ENCODE data around the gene ZNF423.

Gene ZNF423

GRCh38 chr16:49850558-49851467 lies 5.1 kb downstream of the ZNF423 start:
- no peak for DNase-seq (ENCODE audit: low read depth)
- no peak overlapping the region for H3K4me3 ChIP-seq (ENCODE audit: low read depth, low read length)

- no peak for DNase-seq (ENCODE audit: low read depth)
- no peak overlapping the region for H3K4me3 ChIP-seq (ENCODE audit: low read depth, low read length)
Observed at GRCh38 chr16:49849754-49850108, 6.2 kb downstream of the ZNF423 start.

GRCh38 chr16:49849037-49849753 lies 6.7 kb downstream of the ZNF423 start:
- no peak for DNase-seq (ENCODE audit: low read depth)
- no peak overlapping the region for H3K4me3 ChIP-seq (ENCODE audit: low read depth, low read length)

- H3K4me3 ChIP-seq (ENCODE audit: low read depth, low read length), result no peak overlapping the region
- DNase-seq (ENCODE audit: low read depth), result no peak
Observed at GRCh38 chr16:49848530-49848929, 7.4 kb downstream of the ZNF423 start.

GRCh38 chr16:49846800-49847199 lies 9.1 kb downstream of the ZNF423 start:
- H3K4me3 ChIP-seq (ENCODE audit: low read depth, low read length), result no peak overlapping the region
- DNase-seq (ENCODE audit: low read depth), result no peak

GRCh38 chr16:49844359-49844758 lies 11.6 kb downstream of the ZNF423 start:
- no peak overlapping the region for H3K4me3 ChIP-seq (ENCODE audit: low read depth, low read length)
- no peak for DNase-seq (ENCODE audit: low read depth)

GRCh38 chr16:49843758-49844157 lies 12.2 kb downstream of the ZNF423 start:
- H3K4me3 ChIP-seq (ENCODE audit: low read depth, low read length), result no peak overlapping the region
- DNase-seq (ENCODE audit: low read depth), result no peak

GRCh38 chr16:49842972-49843371 lies 12.9 kb downstream of the ZNF423 start:
- H3K4me3 ChIP-seq (ENCODE audit: low read depth, low read length), result no peak overlapping the region

GRCh38 chr16:49839017-49839825 lies 16.7 kb downstream of the ZNF423 start:
- H3K4me3 ChIP-seq (ENCODE audit: low read depth, low read length), result no peak overlapping the region
- no peak for DNase-seq (ENCODE audit: low read depth)

More at GRCh38 chr16:49842972-49843371, 12.9 kb downstream of the ZNF423 start:
- no peak for DNase-seq (ENCODE audit: low read depth)

- H3K4me3 ChIP-seq (ENCODE audit: low read depth, low read length), result no peak overlapping the region
- DNase-seq (ENCODE audit: low read depth), result no peak
Observed at GRCh38 chr16:49838441-49839016, 17.4 kb downstream of the ZNF423 start.

- no peak overlapping the region for H3K4me3 ChIP-seq (ENCODE audit: low read depth, low read length)
- no peak for DNase-seq (ENCODE audit: low read depth)
Observed at GRCh38 chr16:49837688-49838410, 18.1 kb downstream of the ZNF423 start.

- DNase-seq (ENCODE audit: low read depth), result no peak
- no peak overlapping the region for H3K4me3 ChIP-seq (ENCODE audit: low read depth, low read length)
Observed at GRCh38 chr16:49836668-49837067, 19.2 kb downstream of the ZNF423 start.

- H3K4me3 ChIP-seq (ENCODE audit: low read depth, low read length), result no peak overlapping the region
- no peak for DNase-seq (ENCODE audit: low read depth)
Observed at GRCh38 chr16:49836218-49836617, 19.7 kb downstream of the ZNF423 start.

GRCh38 chr16:49835161-49835777 lies 20.6 kb downstream of the ZNF423 start:
- DNase-seq (ENCODE audit: low read depth), result no peak

GRCh38 chr16:49834531-49835151 lies 21.3 kb downstream of the ZNF423 start:
- no peak overlapping the region for H3K4me3 ChIP-seq (ENCODE audit: low read depth, low read length)
- DNase-seq (ENCODE audit: low read depth), result no peak

More at GRCh38 chr16:49835161-49835777, 20.6 kb downstream of the ZNF423 start:
- H3K4me3 ChIP-seq (ENCODE audit: low read depth, low read length), result no peak overlapping the region

GRCh38 chr16:49833796-49834530 lies 21.9 kb downstream of the ZNF423 start:
- no peak overlapping the region for H3K4me3 ChIP-seq (ENCODE audit: low read depth, low read length)
- DNase-seq (ENCODE audit: low read depth), result no peak

- DNase-seq (ENCODE audit: low read depth), result no peak
- no peak overlapping the region for H3K4me3 ChIP-seq (ENCODE audit: low read depth, low read length)
Observed at GRCh38 chr16:49833085-49833484, 22.8 kb downstream of the ZNF423 start.

All from skeletal muscle cell (primary cell).